Measurements from ENCODE around the gene APBA3. TPM values are rescaled to one million over a fixed set of nuclear protein-coding genes. Genes with fewer than 3 reads are reported as not detected.

The APBA3 gene
- total and polyA plus RNA-seq, 2 of the 4 experiments (the other 2 are of a cell fraction) = 9.5 to 18.4 TPM

- Histone ChIP-seq H3K9me3 (ENCODE audit: control insufficient read depth, insufficient read depth, low read length) (no peaks in the 10 kb centered on the region; the same call in 1 of the 2 replicates), H3K23ac (ENCODE audit: low read depth, low read length) (no peak overlapping the region), H4K20me1 (ENCODE audit: insufficient read depth, low read length) (no peaks in the 10 kb centered on the region), H4K5ac (ENCODE audit: low read depth, low read length) (no peak overlapping the region), H3K79me1 (ENCODE audit: low read depth in 1 of 2, low read length in 2 of 2) (no peaks in the 10 kb centered on the region), H3K4me3 (ENCODE audit: insufficient read depth, low read depth, low read length) (no peak overlapping the region), H3K36me3 (ENCODE audit: control insufficient read depth, insufficient read depth, low read length) (no peaks in the 10 kb centered on the region), H3K4ac (ENCODE audit: low read depth, low read length) (no peak overlapping the region), H3K27ac (ENCODE audit: insufficient read depth, low read length) (no peak overlapping the region), H3K56ac (ENCODE audit: extremely low read depth, insufficient read depth, low read length) (no peak overlapping the region), H2BK15ac (ENCODE audit: low read depth, low read length) (no peak overlapping the region), H3K9me1 (ENCODE audit: insufficient read depth, low read length) (peaks cover 8% of the 10 kb centered on the region; the same call in 1 of the 2 replicates), H3K4me2 (ENCODE audit: low read depth, low read length) (no peak overlapping the region), H3K27me3 (ENCODE audit: control insufficient read depth, insufficient read depth, low read length) (peaks cover 11% of the 10 kb centered on the region), H4K91ac (ENCODE audit: insufficient read depth, low read depth, low read length) (no peak overlapping the region), H2BK120ac (ENCODE audit: low read depth, low read length) (no peak overlapping the region), H3K18ac (ENCODE audit: low read depth, low read length) (no peak overlapping the region), H2AFZ (replicated peaks; ENCODE audit: low read length, poor library complexity) (no peak overlapping the region), H4K8ac (ENCODE audit: low read depth in 2 of 2, low read length in 2 of 2) (no peak overlapping the region), H2BK20ac (ENCODE audit: low read depth, low read length) (no peak overlapping the region), H3K9ac (ENCODE audit: low read depth, low read length) (no peak overlapping the region), H2AK5ac (ENCODE audit: low read depth, low read length) (no peak overlapping the region), H3K14ac (replicated peaks; ENCODE audit: low read depth, low read length) (no peak overlapping the region), H2AK9ac (replicated peaks; ENCODE audit: low read depth, low read length, poor library complexity) (no peak overlapping the region), H2BK5ac (ENCODE audit: low read depth, low read length, poor library complexity, severe bottlenecking) (no peak overlapping the region), H3K4me1 (ENCODE audit: control insufficient read depth, insufficient read depth, low read length) (no peaks in the 10 kb centered on the region)
- BruUV-seq (replicated peaks) = no TSS peak
- in situ Hi-C loops (cut with MboI; ENCODE audit: low sequenced_read_pairs) = no loop called here
- DNase-seq (no peak), ATAC-seq (ENCODE audit: low read depth) (no peak)
- intact Hi-C loops (cut with micrococcal nuclease) = no loop called here
- WGBS, 2 experiments (ENCODE audit: extremely low coverage in 2 of 2, insufficient read length in 1 of 2) = no CpG with 5 or more reads among the region's 14 CpGs
- ChIA-PET POLR2A (ENCODE audit: unreplicated experiment) (no interaction called here), CTCF (no interaction called here)
- dilution Hi-C loops (cut with HindIII; ENCODE audit: low sequenced_read_pairs, unreplicated experiment) = no loop called here
- TF ChIP-seq MAFK (IDR thresholded peaks at IDR 0.05; ENCODE audit: low read depth, low read length) (no peak), MAZ (IDR thresholded peaks at IDR 0.05; ENCODE audit: borderline replicate concordance, low read depth, low read length) (no peak), FOS (IDR thresholded peaks at IDR 0.05; ENCODE audit: low read depth, low read length) (no peak)
- TF ChIP-seq, protein P1, sequence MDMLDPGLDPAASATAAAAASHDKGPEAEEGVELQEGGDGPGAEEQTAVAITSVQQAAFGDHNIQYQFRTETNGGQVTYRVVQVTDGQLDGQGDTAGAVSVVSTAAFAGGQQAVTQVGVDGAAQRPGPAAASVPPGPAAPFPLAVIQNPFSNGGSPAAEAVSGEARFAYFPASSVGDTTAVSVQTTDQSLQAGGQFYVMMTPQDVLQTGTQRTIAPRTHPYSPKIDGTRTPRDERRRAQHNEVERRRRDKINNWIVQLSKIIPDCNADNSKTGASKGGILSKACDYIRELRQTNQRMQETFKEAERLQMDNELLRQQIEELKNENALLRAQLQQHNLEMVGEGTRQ (IDR thresholded peaks at IDR 0.05; ENCODE audit: low read depth, low read length) = no peak
Measured at GRCh38 chr19:3734310-3734600, 27.2 kb downstream of the APBA3 start.
